Activated CD4-positive, alpha-beta T cell treated with anti-CD3 and anti-CD28 coated beads for 4 hours (primary cell): ENCODE measurements around the gene NAE1.
"Not testable (repeated sequence)": the region's sequence is repeated elsewhere in the genome, so short reads cannot be mapped to it uniquely, and the experiment has no call there.

Source experiments
- DNase-seq, 2 donors: peaks; one replicate each; pipeline ENCODE4 v3.0.0-alpha.2; 2020

The NAE1 gene

GRCh38 chr16:66830422-66831404 lies at the start of gene NAE1:
TSS of gene NAE1 (minus strand) at chr16:66830976. CDS start at chr16:66830899, 77 bp downstream.
- peak; percentile 85 to 86 for DNase-seq

DNA sequence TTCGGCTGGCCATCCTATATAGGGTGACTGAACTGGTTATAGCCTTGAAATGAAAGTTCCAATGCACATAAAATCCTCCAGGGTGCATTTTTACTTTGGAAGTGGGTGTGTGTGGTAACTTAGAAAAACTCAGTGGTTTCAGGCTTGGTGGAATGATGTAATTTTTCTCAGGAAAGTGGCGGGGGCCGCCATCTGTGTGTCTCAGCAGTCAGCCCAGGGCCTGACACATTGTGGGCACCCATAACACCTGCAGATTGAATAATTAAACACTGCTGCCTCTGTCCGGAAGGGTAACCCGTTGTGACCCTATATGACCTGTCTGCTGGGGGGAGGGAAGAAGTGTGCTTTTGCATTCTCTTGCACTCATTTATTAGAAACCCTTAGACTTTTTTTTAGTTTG lies 47.3 kb upstream of the NAE1 start:
- peak; percentile 26 to 42 for DNase-seq

DNA sequence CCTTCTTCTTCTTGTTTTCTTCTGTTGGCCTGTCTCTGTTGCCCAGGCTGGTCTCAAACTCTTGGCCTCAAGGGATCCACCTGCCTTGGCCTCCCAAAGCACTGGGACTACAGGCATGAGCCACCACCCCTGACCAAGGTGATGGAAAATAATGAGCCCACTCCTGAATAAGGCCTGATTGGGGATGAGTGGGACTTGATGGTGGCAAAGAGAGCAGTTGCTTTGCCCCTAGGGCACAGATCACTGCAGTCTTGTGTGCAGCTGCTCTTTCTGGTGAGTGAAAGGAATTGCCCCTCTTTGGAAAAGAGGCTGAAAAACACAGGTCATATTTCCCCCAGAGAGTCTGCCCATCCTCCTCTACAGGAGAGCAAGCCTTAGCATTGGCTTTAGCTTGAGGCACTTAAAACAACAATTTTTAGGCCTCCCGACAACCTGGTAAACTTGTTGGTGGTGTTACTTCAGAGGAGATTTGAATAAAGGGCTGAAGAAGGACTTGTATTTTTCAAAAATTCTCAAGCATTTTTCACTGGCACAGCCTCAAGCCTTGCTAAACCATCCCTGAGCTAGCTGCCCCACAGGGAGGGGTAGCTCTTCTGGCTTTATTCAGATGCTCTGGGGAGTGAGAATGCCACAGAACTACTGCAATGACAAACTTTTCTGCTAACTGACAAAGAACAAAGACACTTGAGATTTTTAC lies 43.5 kb upstream of the NAE1 start:
- no peak for DNase-seq

DNA sequence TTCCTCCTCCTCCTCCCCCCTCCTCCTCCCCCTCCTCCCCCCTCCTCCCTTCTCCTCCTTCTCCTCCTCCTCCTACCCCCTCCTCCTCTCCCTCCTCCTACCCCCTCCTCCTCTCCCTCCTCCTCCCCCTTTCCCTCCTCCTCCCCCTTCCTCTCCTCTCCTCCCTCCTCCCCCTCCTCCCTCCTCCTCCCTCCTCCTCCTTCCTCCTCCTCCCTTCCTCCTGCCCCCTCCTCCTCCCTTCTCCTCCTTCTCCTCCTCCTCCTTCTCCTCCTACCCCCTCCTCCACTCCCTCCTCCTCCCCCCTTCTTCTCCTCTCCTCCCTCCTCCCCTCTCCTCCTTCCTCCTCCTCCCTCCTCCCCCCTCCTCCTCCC lies 42.9 kb upstream of the NAE1 start:
- no peak for DNase-seq

GRCh38 chr16:66872943-66873684 lies 42.3 kb upstream of the NAE1 start:
- DNase-seq = peak; percentile 86

GRCh38 chr16:66872559-66872942 lies 41.8 kb upstream of the NAE1 start:
- DNase-seq = no peak

DNA sequence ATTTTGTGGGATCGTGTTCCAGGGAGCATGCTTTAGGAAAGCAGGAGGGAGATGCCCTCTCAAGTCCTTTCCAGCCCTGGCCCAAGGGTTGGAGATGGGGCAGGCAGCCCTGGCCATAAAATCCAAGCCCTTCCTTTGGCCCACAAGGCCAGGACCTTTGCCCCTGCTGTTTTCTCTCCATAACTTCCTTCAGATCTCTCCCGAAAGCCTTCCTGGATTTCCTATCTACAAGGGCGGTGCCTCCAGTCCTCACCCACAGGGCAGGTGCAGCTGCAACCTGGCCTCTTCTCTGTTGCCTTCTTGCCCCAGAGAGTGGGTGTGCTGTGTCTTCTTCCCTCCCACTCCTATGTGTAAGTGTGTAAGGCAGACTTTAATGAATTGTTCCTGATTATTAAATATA lies 41.1 kb upstream of the NAE1 start:
- no peak for DNase-seq

GRCh38 chr16:66871363-66871762 lies 40.6 kb upstream of the NAE1 start:
- not testable (repeated sequence) for DNase-seq

- no peak for DNase-seq
Measured at GRCh38 chr16:66869424-66869823, 38.6 kb upstream of the NAE1 start.

DNA sequence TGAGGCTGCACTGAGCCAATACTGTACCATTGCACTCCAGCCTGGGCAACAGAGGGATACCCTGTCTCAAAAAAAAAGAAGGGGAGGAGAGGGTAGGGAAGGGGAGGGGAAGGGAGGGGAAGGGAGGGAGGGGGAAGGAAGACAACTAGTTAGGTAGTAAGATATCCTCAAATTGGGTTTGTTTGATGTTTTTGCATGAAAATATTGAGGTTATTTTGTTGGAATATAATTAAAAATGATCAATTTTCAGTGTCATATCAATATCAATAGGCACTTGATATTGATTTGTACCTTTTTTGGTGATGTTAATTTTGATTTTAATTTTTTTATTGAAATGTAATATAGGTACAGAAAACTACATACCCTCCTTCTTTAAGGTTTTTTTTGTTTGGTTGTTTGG lies 32.9 kb upstream of the NAE1 start:
- no peak for DNase-seq

- no peak for DNase-seq
Measured at GRCh38 chr16:66862023-66862520, 31.3 kb upstream of the NAE1 start.

DNA sequence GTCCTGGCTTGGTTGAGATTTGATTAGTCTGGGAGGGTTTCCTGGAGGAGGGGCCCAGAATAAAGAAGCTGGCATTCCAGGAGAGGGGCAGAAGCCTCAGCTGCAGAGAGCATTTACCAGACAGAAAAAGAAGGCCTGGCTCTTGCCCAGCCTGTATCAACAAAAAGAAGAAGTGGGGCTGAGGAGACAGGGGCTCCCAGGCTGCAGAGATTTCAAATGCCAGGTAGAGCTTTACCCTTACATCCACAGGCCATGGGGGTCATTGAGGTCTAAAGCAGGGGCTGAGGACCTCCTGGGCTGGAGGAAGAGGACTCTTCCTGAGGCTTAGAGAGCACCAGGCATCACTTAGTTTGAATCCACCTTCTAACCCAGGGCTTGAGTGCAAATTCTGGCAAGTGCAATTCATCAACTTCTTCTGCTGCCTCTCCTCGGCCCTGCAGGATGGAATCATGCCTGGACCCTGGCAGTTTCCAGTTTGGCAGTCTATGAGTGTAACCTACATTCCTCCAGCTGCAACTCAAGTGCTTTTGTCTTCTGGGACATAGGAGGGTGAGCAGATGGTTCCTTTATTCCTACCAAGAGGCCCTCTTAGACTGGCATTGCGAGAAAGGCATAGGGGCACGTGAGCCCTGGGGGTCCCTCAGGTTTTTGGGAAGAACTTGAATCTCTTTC lies 28.8 kb upstream of the NAE1 start:
- no peak for DNase-seq

DNA sequence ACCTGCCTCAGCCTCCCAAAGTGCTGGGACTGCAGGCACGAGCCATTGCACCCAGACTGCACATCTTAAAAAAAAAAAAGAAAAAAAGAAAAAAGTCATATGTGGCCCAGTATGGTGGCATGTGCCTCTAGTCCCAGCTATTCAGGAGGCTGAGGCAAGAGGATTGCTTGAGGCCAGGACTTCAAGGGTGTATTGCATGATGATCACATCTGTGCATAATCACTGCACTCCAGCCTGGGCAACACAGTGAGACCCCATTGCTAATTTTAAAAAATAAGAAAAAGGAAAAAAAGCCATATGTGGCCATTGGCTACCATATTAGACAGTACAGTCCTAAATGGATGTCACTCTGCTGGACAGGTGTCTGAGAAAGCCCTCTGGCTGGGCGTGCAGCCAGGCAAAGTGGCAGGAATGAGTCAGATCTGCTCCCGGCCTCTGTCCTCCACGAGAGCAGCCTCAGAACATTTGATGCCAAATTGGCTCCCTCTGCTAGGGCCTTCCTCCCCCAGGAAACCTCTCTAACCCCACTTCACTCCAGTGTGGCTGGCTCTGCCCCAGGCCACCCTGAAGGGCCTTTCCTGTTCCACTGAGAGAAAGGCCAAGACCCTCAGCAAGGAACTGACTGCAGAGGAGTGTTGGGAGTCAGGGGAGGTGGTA lies 28.1 kb upstream of the NAE1 start:
- DNase-seq = no peak

- no peak for DNase-seq
Measured at GRCh38 chr16:66857437-66857836, 26.7 kb upstream of the NAE1 start.

DNA sequence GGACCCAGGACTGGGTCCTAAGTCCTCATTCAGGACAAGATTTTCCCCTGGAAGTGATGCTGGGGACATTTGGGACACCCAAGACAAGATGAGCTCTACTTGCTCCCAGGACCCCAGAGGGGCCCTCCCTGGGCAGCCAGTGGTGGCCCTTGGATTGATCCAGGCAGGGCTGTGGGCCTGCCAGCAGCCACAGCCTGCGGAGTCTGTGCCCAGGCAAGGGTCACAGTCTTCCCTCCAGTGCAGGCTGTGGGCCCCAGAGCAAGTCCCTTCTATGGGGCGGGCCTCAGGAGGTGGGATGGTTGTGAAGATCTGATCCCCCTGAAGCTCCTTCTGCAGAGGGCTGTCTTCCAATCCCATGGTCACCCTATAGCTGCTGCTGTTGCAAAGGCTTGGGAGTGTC lies 26.0 kb upstream of the NAE1 start:
- no peak for DNase-seq

- no peak for DNase-seq
Measured at GRCh38 chr16:66856184-66856730, 25.5 kb upstream of the NAE1 start.

DNA sequence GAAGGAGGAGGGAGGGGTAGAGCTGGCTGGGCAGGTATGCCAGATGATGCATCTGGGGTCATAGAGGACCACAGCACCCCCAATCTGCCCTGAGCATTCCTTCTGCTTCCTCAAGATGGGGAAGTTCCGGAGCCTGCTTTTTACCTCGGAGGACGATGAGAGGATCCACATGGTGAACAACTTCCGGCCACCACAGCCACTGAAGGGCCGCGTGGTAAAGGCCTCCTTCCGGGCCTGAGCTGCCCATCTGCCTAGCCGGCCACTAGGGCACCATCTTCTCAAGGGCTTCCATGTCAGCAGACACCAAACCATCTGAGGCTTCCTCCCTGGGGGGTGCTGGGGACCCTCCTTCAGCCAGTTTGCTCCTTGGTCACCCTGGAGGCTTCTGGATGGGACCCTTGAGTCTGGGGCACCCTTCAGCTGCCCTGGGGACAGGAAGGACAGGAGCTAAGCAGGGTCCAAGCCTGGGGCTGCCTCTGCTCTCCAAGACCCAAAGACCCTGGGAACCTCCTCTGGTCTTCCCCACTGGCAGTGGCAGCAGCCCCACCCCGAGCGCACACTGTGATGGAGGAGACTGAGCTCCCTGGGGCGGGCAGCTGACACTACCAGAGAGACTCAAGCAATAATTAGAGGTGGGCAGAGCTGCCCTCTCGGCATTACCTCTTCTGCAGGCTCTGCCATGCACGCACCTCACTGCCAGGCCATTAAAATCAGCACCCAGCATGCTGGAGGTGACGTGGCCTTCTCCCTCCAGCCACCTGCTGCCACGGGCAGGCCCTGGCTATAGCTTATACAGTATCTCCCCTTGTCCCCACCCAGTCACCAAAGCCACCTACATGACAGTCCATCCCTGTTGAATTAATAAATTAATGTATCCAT lies 22.7 kb upstream of the NAE1 start:
- no peak for DNase-seq

DNA sequence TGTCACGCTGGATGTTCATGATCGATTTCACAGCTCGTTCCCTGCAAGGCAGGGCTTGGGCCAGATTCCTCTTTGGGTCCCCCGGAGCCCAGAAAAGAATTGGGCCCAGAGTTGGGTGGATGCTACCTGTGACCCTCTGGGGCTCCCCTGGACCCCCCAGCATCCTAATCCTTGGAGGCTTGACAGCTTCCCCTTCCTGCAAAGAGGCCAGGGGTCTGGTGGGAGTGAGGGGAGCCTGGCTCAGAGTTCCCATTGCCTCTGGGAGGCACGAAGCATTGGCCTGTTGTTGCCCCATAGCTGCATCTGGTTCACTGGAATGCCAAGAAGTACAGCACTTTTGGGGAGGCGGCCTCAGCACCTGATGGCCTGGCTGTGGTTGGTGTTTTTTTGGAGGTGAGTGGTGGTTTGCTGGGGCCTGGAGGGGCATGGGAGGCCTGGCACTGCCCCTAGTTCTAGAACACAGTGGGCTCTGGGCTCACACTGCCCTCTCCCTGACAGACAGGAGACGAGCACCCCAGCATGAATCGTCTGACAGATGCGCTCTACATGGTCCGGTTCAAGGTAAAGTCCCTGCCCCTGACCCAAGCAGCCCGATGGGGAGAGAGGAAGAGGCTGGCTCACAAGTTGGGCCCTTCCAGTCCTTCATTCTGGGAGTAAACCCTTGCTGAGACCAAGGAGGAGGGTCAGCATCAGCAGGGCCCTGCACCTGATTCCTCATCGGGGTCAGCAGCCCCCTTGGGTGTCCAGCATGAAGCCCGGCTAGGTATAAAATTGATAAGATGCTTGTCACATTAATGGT lies 20.6 kb upstream of the NAE1 start:
- DNase-seq = no peak

GRCh38 chr16:66850115-66850815 lies 19.5 kb upstream of the NAE1 start:
- no peak for DNase-seq
